HG03558 (cell line): ENCODE data around the gene RNLS.

ENCODE experiments used
- ATAC-seq: cut with Tn5 transposase; IDR thresholded peaks from one replicate; pipeline ENCODE4 v1.9.1; 2021; ENCODE audit warnings: moderate number of reproducible peaks; ENCODE audit not compliant: unreplicated experiment; ENCODE audit errors: extremely low read depth

RNLS gene

GRCh38 chr10:88273567-88273966, 309.6 kb downstream of the RNLS start:
- no peak for ATAC-seq

- ATAC-seq: peak; percentile 5
Measured at GRCh38 chr10:88271761-88272543, 311.2 kb downstream of the RNLS start.

GRCh38 chr10:88270871-88271713, 312.0 kb downstream of the RNLS start:
- ATAC-seq: peak; percentile 75

- ATAC-seq: no peak
Measured at GRCh38 chr10:88270061-88270808, 312.9 kb downstream of the RNLS start.

GRCh38 chr10:88262591-88263234, 320.4 kb downstream of the RNLS start:
- no peak for ATAC-seq

- no peak for ATAC-seq
Measured at GRCh38 chr10:88261152-88261551, 322.0 kb downstream of the RNLS start.

GRCh38 chr10:88260329-88261051, 322.6 kb downstream of the RNLS start:
- ATAC-seq: no peak

GRCh38 chr10:88259381-88259780, 323.7 kb downstream of the RNLS start:
- ATAC-seq: no peak

GRCh38 chr10:88256886-88257285, 326.2 kb downstream of the RNLS start:
- no peak for ATAC-seq

GRCh38 chr10:88256013-88256680, 327.0 kb downstream of the RNLS start:
- ATAC-seq: no peak

- no peak for ATAC-seq
Measured at GRCh38 chr10:88254091-88254490, 329.0 kb downstream of the RNLS start.

GRCh38 chr10:88253622-88254021, 329.5 kb downstream of the RNLS start:
- ATAC-seq: no peak

- no peak for ATAC-seq
Measured at GRCh38 chr10:88253128-88253527, 330.0 kb downstream of the RNLS start.

GRCh38 chr10:88249450-88249849, 333.7 kb downstream of the RNLS start:
- ATAC-seq: no peak

GRCh38 chr10:88246675-88247074, 336.4 kb downstream of the RNLS start:
- no peak for ATAC-seq

- no peak for ATAC-seq
Measured at GRCh38 chr10:88245974-88246511, 337.1 kb downstream of the RNLS start.

GRCh38 chr10:88244781-88245625, 338.1 kb downstream of the RNLS start:
- ATAC-seq: no peak
